GM19324 (cell line): ENCODE data around the gene TRAPPC2.

Source experiments
- ATAC-seq: cut with Tn5 transposase; IDR thresholded peaks from one replicate; pipeline ENCODE4 v1.9.1; 2021; ENCODE audit warnings: mild to moderate bottlenecking, moderate library complexity; ENCODE audit not compliant: unreplicated experiment, low FRiP score

Gene TRAPPC2

GRCh38 chrX:13734278-13735172 lies at the start of gene TRAPPC2, which contains the start of gene OFD1:
Gene TRAPPC2, minus strand, starts transcription at chrX:13734620. Its CDS starts 14,657 bp downstream, at chrX:13719963.
Gene OFD1, plus strand, starts transcription at chrX:13734748. Its CDS starts 324 bp downstream, at chrX:13735072.
- peak; percentile 94 for ATAC-seq

GRCh38 chrX:13780868-13781427 lies 46.5 kb upstream of the TRAPPC2 start:
- no peak for ATAC-seq

- ATAC-seq = no peak
Measured at GRCh38 chrX:13778916-13779315, 44.5 kb upstream of the TRAPPC2 start.

- ATAC-seq = no peak
Measured at GRCh38 chrX:13776387-13776786, 42.0 kb upstream of the TRAPPC2 start.

GRCh38 chrX:13775837-13776236 lies 41.4 kb upstream of the TRAPPC2 start:
- ATAC-seq = no peak

- no peak for ATAC-seq
Measured at GRCh38 chrX:13774696-13775095, 40.3 kb upstream of the TRAPPC2 start.

GRCh38 chrX:13770013-13770535 lies 35.7 kb upstream of the TRAPPC2 start:
- no peak for ATAC-seq

GRCh38 chrX:13768939-13769338 lies 34.5 kb upstream of the TRAPPC2 start:
- no peak for ATAC-seq

GRCh38 chrX:13764765-13765164 lies 30.3 kb upstream of the TRAPPC2 start:
- ATAC-seq = no peak

GRCh38 chrX:13764281-13764680 lies 29.9 kb upstream of the TRAPPC2 start:
- no peak for ATAC-seq

- no peak for ATAC-seq
Measured at GRCh38 chrX:13763489-13763888, 29.1 kb upstream of the TRAPPC2 start.

GRCh38 chrX:13761606-13762414 lies 27.4 kb upstream of the TRAPPC2 start:
- ATAC-seq = no peak

GRCh38 chrX:13760426-13760825 lies 26.0 kb upstream of the TRAPPC2 start:
- no peak for ATAC-seq

- ATAC-seq = peak; percentile 83
Measured at GRCh38 chrX:13759152-13759718, 24.8 kb upstream of the TRAPPC2 start.

- ATAC-seq = no peak
Measured at GRCh38 chrX:13756381-13756780, 22.0 kb upstream of the TRAPPC2 start.

GRCh38 chrX:13755254-13755653 lies 20.8 kb upstream of the TRAPPC2 start:
- ATAC-seq = no peak

GRCh38 chrX:13754765-13755164 lies 20.3 kb upstream of the TRAPPC2 start:
- no peak for ATAC-seq

GRCh38 chrX:13752646-13753045 lies 18.2 kb upstream of the TRAPPC2 start:
- ATAC-seq = no peak

GRCh38 chrX:13752141-13752540 lies 17.7 kb upstream of the TRAPPC2 start:
- no peak for ATAC-seq

- ATAC-seq = no peak
Measured at GRCh38 chrX:13750812-13751211, 16.4 kb upstream of the TRAPPC2 start.
